ENCODE measurements around the gene INTS1. TPM values are rescaled to one million over a fixed set of nuclear protein-coding genes. Genes with fewer than 3 reads are reported as not detected.

Gene INTS1
- total RNA-seq, 2 donors from 2014 or later, result 61.0 to 141 TPM

DNA sequence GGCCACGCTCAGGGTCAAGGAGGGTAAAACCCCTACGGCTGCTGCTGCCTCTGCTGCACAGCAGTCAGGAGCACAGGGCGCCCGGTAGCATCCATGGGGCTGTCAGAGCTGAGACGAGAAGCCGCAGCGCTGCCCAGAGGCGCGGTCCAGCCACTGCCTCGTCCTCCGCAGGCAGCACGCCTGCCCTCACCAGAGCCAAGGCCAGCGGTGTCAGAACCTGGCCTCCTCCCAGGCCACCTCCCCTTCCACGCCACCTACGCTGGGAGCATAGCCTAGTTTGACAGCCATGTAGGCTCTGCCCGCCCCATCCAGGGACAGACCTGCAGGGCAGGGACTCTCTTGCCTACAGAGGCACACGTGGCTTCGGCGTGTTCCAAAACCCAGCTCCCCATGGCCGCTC lies 16.2 kb downstream of the INTS1 start:
- Histone ChIP-seq H3K27ac (no peak overlapping the region), H3K9ac (ENCODE audit: low read depth in 2 of 2, low read length in 2 of 2) (no peak overlapping the region), H3K36me3 (peaks cover 17% of the 10 kb centered on the region), H3K9me3 (no peaks in the 10 kb centered on the region), H3K27me3 (no peaks in the 10 kb centered on the region), H3K4me1 (no peaks in the 10 kb centered on the region), H3K4me3 (no peak overlapping the region)
- TF ChIP-seq, protein P1, sequence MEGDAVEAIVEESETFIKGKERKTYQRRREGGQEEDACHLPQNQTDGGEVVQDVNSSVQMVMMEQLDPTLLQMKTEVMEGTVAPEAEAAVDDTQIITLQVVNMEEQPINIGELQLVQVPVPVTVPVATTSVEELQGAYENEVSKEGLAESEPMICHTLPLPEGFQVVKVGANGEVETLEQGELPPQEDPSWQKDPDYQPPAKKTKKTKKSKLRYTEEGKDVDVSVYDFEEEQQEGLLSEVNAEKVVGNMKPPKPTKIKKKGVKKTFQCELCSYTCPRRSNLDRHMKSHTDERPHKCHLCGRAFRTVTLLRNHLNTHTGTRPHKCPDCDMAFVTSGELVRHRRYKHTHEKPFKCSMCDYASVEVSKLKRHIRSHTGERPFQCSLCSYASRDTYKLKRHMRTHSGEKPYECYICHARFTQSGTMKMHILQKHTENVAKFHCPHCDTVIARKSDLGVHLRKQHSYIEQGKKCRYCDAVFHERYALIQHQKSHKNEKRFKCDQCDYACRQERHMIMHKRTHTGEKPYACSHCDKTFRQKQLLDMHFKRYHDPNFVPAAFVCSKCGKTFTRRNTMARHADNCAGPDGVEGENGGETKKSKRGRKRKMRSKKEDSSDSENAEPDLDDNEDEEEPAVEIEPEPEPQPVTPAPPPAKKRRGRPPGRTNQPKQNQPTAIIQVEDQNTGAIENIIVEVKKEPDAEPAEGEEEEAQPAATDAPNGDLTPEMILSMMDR (IDR thresholded peaks at IDR 0.05), result no peak
- intact Hi-C loops (cut with DNase I), result no loop called here
- DNase-seq, result no peak

DNA sequence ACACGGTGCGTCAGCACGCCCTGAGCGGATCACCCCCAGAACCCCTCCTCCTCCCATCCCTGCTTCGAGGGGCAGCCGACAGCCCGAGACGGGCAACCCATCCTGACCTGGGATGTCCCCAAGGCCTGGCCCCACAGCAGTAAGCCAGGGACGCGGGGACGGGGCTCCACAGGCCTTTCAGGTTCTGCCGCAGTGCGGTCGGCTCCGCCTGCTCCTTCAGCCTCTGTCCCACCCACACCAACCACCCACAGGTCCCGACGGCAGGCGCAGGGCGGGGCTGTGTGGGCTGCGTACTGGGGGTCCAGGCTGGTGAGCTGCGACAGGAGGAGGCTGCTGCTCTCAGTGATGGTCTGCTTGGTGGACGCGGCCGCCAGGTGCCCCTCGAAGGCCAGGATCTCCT lies 16.7 kb downstream of the INTS1 start:
- DNase-seq, result no peak
- Histone ChIP-seq H3K27me3 (no peaks in the 10 kb centered on the region), H3K27ac (no peak overlapping the region), H3K4me3 (no peak overlapping the region), H3K36me3 (peaks cover 17% of the 10 kb centered on the region), H3K9me3 (no peaks in the 10 kb centered on the region), H3K4me1 (no peaks in the 10 kb centered on the region), H3K9ac (ENCODE audit: low read depth in 2 of 2, low read length in 2 of 2) (no peak overlapping the region)
- TF ChIP-seq, protein P1 (IDR thresholded peaks at IDR 0.05), result no peak
- intact Hi-C loops (cut with DNase I), result no loop called here

DNA sequence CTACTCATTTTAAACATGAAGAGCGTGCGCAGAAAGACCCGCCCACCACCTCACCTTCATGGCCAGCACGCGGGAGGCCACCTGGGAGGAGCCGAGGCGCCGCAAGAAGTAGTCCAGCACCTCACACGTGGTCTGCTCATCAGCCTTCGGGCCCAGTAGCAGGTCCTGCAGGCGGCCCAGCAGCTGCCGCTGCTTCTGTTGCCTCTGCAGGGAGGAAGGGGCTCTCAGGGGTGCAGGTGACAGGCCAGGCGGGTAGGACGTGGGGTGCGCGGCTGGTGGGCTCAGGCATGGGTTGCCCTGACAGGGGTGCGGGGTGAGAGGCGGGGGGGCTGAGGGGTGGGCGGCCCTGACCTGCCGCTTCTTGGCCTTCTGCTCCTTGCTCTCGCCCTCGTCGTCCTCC lies 17.6 kb downstream of the INTS1 start:
- Histone ChIP-seq H3K4me3 (no peak overlapping the region), H3K36me3 (peaks cover 17% of the 10 kb centered on the region), H3K27ac (no peak overlapping the region), H3K27me3 (no peaks in the 10 kb centered on the region), H3K9me3 (no peaks in the 10 kb centered on the region), H3K9ac (ENCODE audit: low read depth in 2 of 2, low read length in 2 of 2) (no peak overlapping the region), H3K4me1 (no peaks in the 10 kb centered on the region)
- TF ChIP-seq, protein P1 (IDR thresholded peaks at IDR 0.05), result no peak
- intact Hi-C loops (cut with DNase I), result no loop called here
- no peak for DNase-seq

DNA sequence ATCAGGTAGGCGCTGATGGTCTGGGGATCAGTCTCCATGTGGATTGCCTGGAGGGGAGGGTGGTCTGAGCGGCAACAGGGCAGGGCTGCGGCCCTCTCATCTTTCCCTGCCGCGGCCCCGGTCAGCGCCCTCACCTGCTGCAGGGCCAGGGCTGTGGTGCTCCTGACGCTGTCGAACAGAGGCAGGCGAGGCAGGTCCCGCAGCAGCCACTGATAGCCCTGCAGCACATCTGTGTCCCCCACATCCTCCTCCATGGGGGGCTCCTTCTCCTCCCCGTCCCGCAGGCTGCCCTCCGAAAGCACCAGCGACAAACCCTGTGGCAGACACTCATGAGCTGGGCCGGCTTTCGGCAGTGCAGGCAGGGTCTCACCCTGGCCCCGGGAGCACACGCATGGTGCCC lies 19.0 kb downstream of the INTS1 start:
- H3K4me1 ChIP-seq, result no peaks in the 10 kb centered on the region
- no peak for DNase-seq
- H3K27ac ChIP-seq, result no peak overlapping the region
- no peak overlapping the region for H3K9ac ChIP-seq (ENCODE audit: low read depth in 2 of 2, low read length in 2 of 2)
- no peaks in the 10 kb centered on the region for H3K27me3 ChIP-seq
- intact Hi-C loops (cut with DNase I), result no loop called here
- peaks cover 13% of the 10 kb centered on the region for H3K36me3 ChIP-seq
- no peaks in the 10 kb centered on the region for H3K9me3 ChIP-seq
- TF ChIP-seq, protein P1 (IDR thresholded peaks at IDR 0.05), result no peak
- H3K4me3 ChIP-seq, result no peak overlapping the region

DNA sequence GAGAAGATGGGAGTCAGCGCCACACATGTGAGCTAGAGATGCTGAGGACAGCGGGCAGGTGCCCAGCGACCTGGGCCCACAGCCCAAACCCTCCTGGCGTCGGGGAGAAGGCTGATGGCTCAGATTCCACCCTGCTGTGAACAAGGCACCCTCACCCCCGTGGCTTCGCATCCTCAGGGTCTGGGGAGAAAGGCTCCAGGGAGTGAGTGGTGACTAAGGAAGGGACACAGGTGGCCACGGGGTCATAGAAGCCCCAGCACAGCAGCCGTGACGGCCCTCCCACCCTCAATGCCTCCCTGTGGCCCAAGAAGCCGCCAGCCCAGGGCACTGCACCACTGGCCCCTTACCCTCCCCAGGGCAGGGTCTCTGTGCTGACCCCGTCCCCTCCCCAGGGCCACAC lies 19.6 kb downstream of the INTS1 start:
- H3K36me3 ChIP-seq, result peaks cover 8% of the 10 kb centered on the region
- TF ChIP-seq, protein P1 (IDR thresholded peaks at IDR 0.05), result no peak
- H3K9me3 ChIP-seq, result no peaks in the 10 kb centered on the region
- H3K9ac ChIP-seq (ENCODE audit: low read depth in 2 of 2, low read length in 2 of 2), result no peak overlapping the region
- no peak overlapping the region for H3K27ac ChIP-seq
- no peaks in the 10 kb centered on the region for H3K27me3 ChIP-seq
- no peak overlapping the region for H3K4me3 ChIP-seq
- DNase-seq, result no peak
- no peaks in the 10 kb centered on the region for H3K4me1 ChIP-seq
- intact Hi-C loops (cut with DNase I), result no loop called here
